Neural cell (in vitro differentiated cells): ENCODE measurements around the gene HDAC5. TPM values are rescaled to one million over a fixed set of nuclear protein-coding genes. Genes with fewer than 3 reads are reported as not detected.

Experiments
- H2AFZ ChIP-seq: fragments of 200-600, 300-800 bp; sonication (generic), shearing (Covaris generic); 2 replicates; pipeline ENCODE4 v1.6.0; 2014; ENCODE audit warnings: low read depth, mild to moderate bottlenecking, antibody characterized with exemption, low read length, moderate library complexity
- H3F3A ChIP-seq: fragments of 200-600 bp; shearing (Covaris generic); 2 replicates; pipeline ENCODE4 v1.6.1; 2016; ENCODE audit warnings: mild to moderate bottlenecking, moderate library complexity, mixed read lengths, antibody characterized with exemption, low read length; ENCODE audit not compliant: insufficient read depth, poor library complexity, severe bottlenecking
- H3K27ac ChIP-seq: fragments of 200-600, 300-800 bp; sonication (generic), shearing (Covaris generic); 2 replicates; pipeline ENCODE4 v1.5.1; 2014; ENCODE audit warnings: mild to moderate bottlenecking, low read length, moderate library complexity
- H3K27me3 ChIP-seq: fragments of 300-800, 200-600 bp; sonication (generic), shearing (Covaris generic); 2 replicates; pipeline ENCODE4 v1.6.0; 2014; ENCODE audit warnings: mild to moderate bottlenecking, low read depth, low read length, moderate library complexity; ENCODE audit not compliant: insufficient read depth
- H3K36me3 ChIP-seq: fragments of 300-800, 200-600 bp; sonication (generic), shearing (Covaris generic); 2 replicates; pipeline ENCODE4 v1.5.1; 2014; ENCODE audit warnings: mild to moderate bottlenecking, antibody characterized with exemption, low read length, moderate library complexity; ENCODE audit not compliant: insufficient read depth
- H3K4me2 ChIP-seq: fragments of 300-800, 200-600 bp; sonication (generic), shearing (Covaris generic); 2 replicates; pipeline ENCODE4 v1.6.0; 2014; ENCODE audit warnings: mild to moderate bottlenecking, low read length
- H3K4me3 ChIP-seq: fragments of 300-800, 200-600 bp; sonication (generic), shearing (Covaris generic); 2 replicates; pipeline ENCODE4 v1.5.1; 2014; ENCODE audit warnings: mild to moderate bottlenecking, low read length, moderate library complexity
- H3K79me2 ChIP-seq: fragments of 200-600 bp; shearing (Covaris generic); replicated peaks from 2 replicates; pipeline ENCODE4 v1.6.0; 2014; ENCODE audit warnings: mild to moderate bottlenecking, low read length, moderate library complexity; ENCODE audit not compliant: insufficient read depth
- H3K9ac ChIP-seq: fragments of 300-800, 200-600 bp; sonication (generic), shearing (Covaris generic); 2 replicates; pipeline ENCODE4 v1.6.1; 2016; ENCODE audit warnings: mild to moderate bottlenecking, low read length, mixed read lengths
- H3K9me2 ChIP-seq: fragments of 200-600 bp; shearing (Covaris generic); 2 replicates; pipeline ENCODE4 v1.6.1; 2016; ENCODE audit warnings: mild to moderate bottlenecking, low read length, mixed read lengths; ENCODE audit not compliant: insufficient read depth
- H3K9me3 ChIP-seq: fragments of 200-600, 300-800 bp; sonication (generic), shearing (Covaris generic); 2 replicates; pipeline ENCODE4 v1.6.1; 2016; ENCODE audit warnings: mild to moderate bottlenecking, mixed run types, low read length, moderate library complexity, mixed read lengths
- H4K20me1 ChIP-seq: fragments of 200-600 bp; shearing (Covaris generic); 2 replicates; pipeline ENCODE4 v1.6.1; 2016; ENCODE audit warnings: mild to moderate bottlenecking, mixed run types; ENCODE audit not compliant: insufficient read depth
- CTCF ChIP-seq: fragments of 450-650 bp; IDR thresholded peaks from 2 replicates; pipeline ENCODE4 v1.5.1; 2014; ENCODE audit warnings: antibody characterized with exemption, mild to moderate bottlenecking, moderate library complexity; ENCODE audit not compliant: poor library complexity, severe bottlenecking
- EP300 ChIP-seq: fragments of 450-650 bp; conservative IDR thresholded peaks from 2 replicates; pipeline ENCODE4 v1.6.1; 2014; ENCODE audit warnings: antibody characterized with exemption, mild to moderate bottlenecking, moderate library complexity; ENCODE audit not compliant: poor library complexity, severe bottlenecking
- EZH2 ChIP-seq: fragments of 200-600, 300-800 bp; shearing (Covaris generic), sonication (generic); IDR thresholded peaks from 2 replicates; pipeline ENCODE4 v1.6.1; 2014; ENCODE audit warnings: antibody characterized with exemption, low read length, borderline replicate concordance, mild to moderate bottlenecking; ENCODE audit not compliant: insufficient read depth, poor library complexity, severe bottlenecking
- MXI1 ChIP-seq: fragments of 450-650 bp; conservative IDR thresholded peaks from 2 replicates; pipeline ENCODE4 v1.6.1; 2014; ENCODE audit warnings: antibody characterized with exemption, mild to moderate bottlenecking; ENCODE audit not compliant: poor library complexity, severe bottlenecking
- POLR2AphosphoS5 ChIP-seq: IDR thresholded peaks from 2 replicates; pipeline ENCODE4 v1.6.1; 2012
- RAD21 ChIP-seq: fragments of 450-650 bp; conservative IDR thresholded peaks from 2 replicates; pipeline ENCODE4 v1.6.1; 2014; ENCODE audit warnings: antibody characterized with exemption, mild to moderate bottlenecking, moderate library complexity
- REST ChIP-seq: IDR thresholded peaks from 2 replicates; pipeline ENCODE4 v1.6.1; 2012; ENCODE audit warnings: borderline replicate concordance
- SMC3 ChIP-seq: fragments of 450-650 bp; conservative IDR thresholded peaks from 2 replicates; pipeline ENCODE4 v1.6.1; 2014; ENCODE audit warnings: antibody characterized with exemption, mild to moderate bottlenecking, moderate library complexity; ENCODE audit not compliant: poor library complexity
- TAF1 ChIP-seq: IDR thresholded peaks from 2 replicates; pipeline ENCODE4 v1.6.1; 2012; ENCODE audit warnings: low read depth
- polyA plus RNA-seq: library from polyadenylated mRNA; depleted of rRNA; stranded (reverse); fragments of >200 nt; gene quantifications from 2 replicates; pipeline ENCODE4 v1.2.3, GENCODE V29; 2014

Gene HDAC5
- polyA plus RNA-seq, 1 donor from 2014 or later: 97.8 TPM

- TF ChIP-seq EZH2 (no peak), SMC3 (no peak), CTCF (no peak), EP300 (no peak), MXI1 (no peak), POLR2AphosphoS5 (no peak), REST (no peak), RAD21 (no peak), TAF1 (no peak)
- H3K4me2 ChIP-seq: no peak overlapping the region
- H3K9ac ChIP-seq: no peak overlapping the region
These were observed 45.0 kb downstream of the HDAC5 start for GRCh38 chr17:44078412-44078811.

GRCh38 chr17:44077595-44077909 is 45.9 kb downstream of the HDAC5 start:
- Histone ChIP-seq H3K9ac (no peak overlapping the region), H4K20me1 (no peaks in the 10 kb centered on the region), H3K4me3 (no peak overlapping the region), H3K27me3 (no peaks in the 10 kb centered on the region), H3K4me2 (no peak overlapping the region), H3K27ac (no peak overlapping the region), H3K36me3 (no peaks in the 10 kb centered on the region), H3K79me2 (peaks cover 7% of the 10 kb centered on the region), H2AFZ (no peak overlapping the region), H3K9me3 (no peaks in the 10 kb centered on the region), H3F3A (no peaks in the 10 kb centered on the region), H3K9me2 (no peaks in the 10 kb centered on the region)
- TF ChIP-seq REST (no peak), EZH2 (no peak), TAF1 (no peak), CTCF (no peak), MXI1 (no peak)

More at GRCh38 chr17:44078412-44078811, 45.0 kb downstream of the HDAC5 start:
- Histone ChIP-seq H3K9me3 (no peaks in the 10 kb centered on the region), H3K79me2 (peaks cover under 1% of the 10 kb centered on the region), H3K36me3 (no peaks in the 10 kb centered on the region), H2AFZ (no peak overlapping the region), H3F3A (no peaks in the 10 kb centered on the region), H3K9me2 (no peaks in the 10 kb centered on the region), H4K20me1 (no peaks in the 10 kb centered on the region), H3K4me3 (no peak overlapping the region), H3K27me3 (no peaks in the 10 kb centered on the region), H3K27ac (no peak overlapping the region)
